CD4-positive, alpha-beta memory T cell (primary cell): ENCODE data around the gene CA14. TPM values are rescaled to one million over a fixed set of nuclear protein-coding genes. Genes with fewer than 3 reads are reported as not detected.
A peak's percentile ranks its signal among the peaks of the same experiment; 100 is the strongest.
"Not testable (repeated sequence)": the region's sequence is repeated elsewhere in the genome, so short reads cannot be mapped to it uniquely, and the experiment has no call there.

Experiments
- CTCF ChIA-PET: fragments of 350-600 bp; sonication (Branson Sonifier 250); formaldehyde crosslinking; loops from one replicate; lab custom pipeline; 2021; ENCODE audit warnings: inconsistent platforms; ENCODE audit not compliant: partially characterized antibody; lab: Charles Lee
- POLR2A ChIA-PET: fragments of 350-600 bp; sonication (Branson Sonifier 250); formaldehyde crosslinking; loops from one replicate; lab custom pipeline; 2021; ENCODE audit not compliant: partially characterized antibody; lab: Charles Lee
- DNase-seq, 5 donors: peaks; one replicate each; pipeline versions ENCODE4 v3.0.0 to v3.0.0-alpha.2; 2020 to 2022; ENCODE audit warnings: mixed read lengths in 1 of 5
- H3K27ac ChIP-seq: one replicate; pipeline ENCODE4 v1.7.0; 2013; ENCODE audit warnings: low read depth, low read length
- H3K27me3 ChIP-seq: 2 replicates; pipeline ENCODE4 v1.7.0; 2013; ENCODE audit warnings: mild to moderate bottlenecking, low read length, moderate library complexity; ENCODE audit not compliant: insufficient read depth
- H3K36me3 ChIP-seq: 2 replicates; pipeline ENCODE4 v1.7.0; 2013; ENCODE audit warnings: mild to moderate bottlenecking, low read length, moderate library complexity; ENCODE audit not compliant: insufficient read depth
- H3K4me1 ChIP-seq: 2 replicates; pipeline ENCODE4 v1.7.0; 2013; ENCODE audit warnings: mild to moderate bottlenecking, low read length, moderate library complexity; ENCODE audit not compliant: insufficient read depth
- H3K4me3 ChIP-seq, 2 donors: one replicate each; pipeline ENCODE4 v1.7.0; 2013; ENCODE audit warnings: low read length in 2 of 2, mild to moderate bottlenecking in 1 of 2
- H3K9me3 ChIP-seq, 2 donors: one replicate each; pipeline ENCODE4 v1.7.0; 2013; ENCODE audit warnings: low read length in 2 of 2, control low read depth in 1 of 2; ENCODE audit not compliant: control insufficient read depth in 1 of 2
- H3K27ac Mint-ChIP-seq, 7 donors: one replicate each; pipeline ENCODE4 v1.8.0; 2020 to 2021; ENCODE audit warnings: mixed read lengths in 7 of 7, mild to moderate bottlenecking in 6 of 7, inconsistent platforms in 3 of 7, moderate library complexity in 3 of 7
- H3K27me3 Mint-ChIP-seq, 2 donors: one replicate each; pipeline ENCODE4 v1.8.0; 2020 to 2021; ENCODE audit warnings: mixed read lengths in 2 of 2
- H3K36me3 Mint-ChIP-seq, 2 donors: one replicate each; pipeline ENCODE4 v1.8.0; 2020 to 2021; ENCODE audit warnings: mixed read lengths in 2 of 2, inconsistent platforms in 1 of 2, mild to moderate bottlenecking in 1 of 2
- H3K4me1 Mint-ChIP-seq, 4 donors: one replicate each; pipeline ENCODE4 v1.8.0; 2020 to 2021; ENCODE audit warnings: mixed read lengths in 4 of 4, mild to moderate bottlenecking in 1 of 4
- H3K4me3 Mint-ChIP-seq, 8 donors: one replicate each; pipeline ENCODE4 v1.8.0; 2020 to 2021; ENCODE audit warnings: mixed read lengths in 8 of 8, mild to moderate bottlenecking in 7 of 8, moderate library complexity in 6 of 8, inconsistent platforms in 3 of 8
- H3K9me3 Mint-ChIP-seq, 8 donors: one replicate each; pipeline ENCODE4 v1.8.0; 2020 to 2021; ENCODE audit warnings: mixed read lengths in 8 of 8, mild to moderate bottlenecking in 5 of 8, inconsistent platforms in 3 of 8, moderate library complexity in 1 of 8
- intact Hi-C: fragments of 100-400 bp; cut with micrococcal nuclease; formaldehyde crosslinking; loops from one replicate; pipeline ENCODE4 v1.15.1; 2023
- polyA plus RNA-seq, 2 donors: library from polyadenylated mRNA; unstranded; fragments of 300-500 nt; fragmentation: Illumina TruSeq; gene quantifications; one replicate each; pipeline ENCODE4 v1.2.3, GENCODE V29; 2021
- total RNA-seq, 2 experiments: library from RNA; stranded (reverse); gene quantifications; one replicate each; pipeline ENCODE4 v1.2.3, GENCODE V29; 2021

CA14 gene
- total and polyA plus RNA-seq, 4 experiments from 2014 or later: 0.40 TPM; not detected in 3

GRCh38 chr1:150235852-150236613, 21.5 kb upstream of the CA14 start, which contains the start of gene ANP32E:
Gene ANP32E (minus strand): TSS chr1:150236112. CDS start chr1:150235786, 326 bp downstream.
- no peaks in the 10 kb centered on the region for H3K9me3 Mint-ChIP-seq
- Histone ChIP-seq H3K27me3 (no peaks in the 10 kb centered on the region), H3K4me1 (peaks cover 22% of the 10 kb centered on the region), H3K9me3 (no peaks in the 10 kb centered on the region), H3K36me3 (no peaks in the 10 kb centered on the region), H3K4me3 (peak within 1 kb of the TSS; percentile 76 to 100), H3K27ac (peak within 1 kb of the TSS; percentile 99)
- H3K27me3 Mint-ChIP-seq: no peaks in the 10 kb centered on the region
- intact Hi-C loops: loop anchor here (1.0 to 2.0 kb wide), 6 partner anchors 19 to 393 kb away; partner anchors contain the start of genes CIART, ENSA and RPRD2
- peak; percentile 96 to 99 (median 98) for DNase-seq
- CTCF ChIA-PET: interaction anchor here (0.7 to 1.0 kb wide), 3 partner anchors 21 to 46 kb away, joined by 3 to 4 read pairs (median 3); no protein-coding TSS in a partner anchor
- peak within 1 kb of the TSS in 6 of 8 donors; percentile 26 to 96 (median 94) for H3K4me3 Mint-ChIP-seq
- POLR2A ChIA-PET: interaction anchor here (0.7 to 3.9 kb wide), 19 partner anchors 12 to 393 kb away, joined by 3 to 55 read pairs (median 6); partner anchors contain the start of genes APH1A, CIART, ENSA and MCL1
- H3K4me1 Mint-ChIP-seq: peaks cover 12 to 19% (median 16%) of the 10 kb centered on the region in 4 donors
- H3K27ac Mint-ChIP-seq: peak within 1 kb of the TSS in 6 of 7 donors; percentile 96 to 100 (median 99)
- H3K36me3 Mint-ChIP-seq: peaks cover under 1 to 10% of the 10 kb centered on the region in 2 donors

- Histone ChIP-seq H3K27me3 (no peaks in the 10 kb centered on the region), H3K9me3 (no peaks in the 10 kb centered on the region), H3K36me3 (no peaks in the 10 kb centered on the region), H3K4me1 (peaks cover 22% of the 10 kb centered on the region), H3K4me3 (peak overlapping the region; percentile 52 to 76), H3K27ac (peak overlapping the region; percentile 99)
- H3K36me3 Mint-ChIP-seq: peaks cover 0 to 10% of the 10 kb centered on the region in 2 donors
- intact Hi-C loops: loop anchor here (1.0 to 2.0 kb wide), 6 partner anchors 19 to 393 kb away; partner anchors contain the start of genes CIART, ENSA and RPRD2
- H3K27me3 Mint-ChIP-seq: no peaks in the 10 kb centered on the region
- H3K9me3 Mint-ChIP-seq: no peaks in the 10 kb centered on the region
- H3K27ac Mint-ChIP-seq: peak overlapping the region in 1 of 7 donors; percentile 26
- no peak for DNase-seq
- peaks cover 12 to 19% (median 16%) of the 10 kb centered on the region in 4 donors for H3K4me1 Mint-ChIP-seq
- CTCF ChIA-PET: interaction anchor here (1.0 kb wide), 1 partner anchor 45 kb away, joined by 3 read pairs; no protein-coding TSS in a partner anchor
- H3K4me3 Mint-ChIP-seq: no peak overlapping the region
- POLR2A ChIA-PET: interaction anchor here (0.7 to 3.9 kb wide), 8 partner anchors 13 to 343 kb away, joined by 3 to 27 read pairs (median 6); partner anchors contain the start of genes APH1A, MCL1, PLEKHO1 and RPRD2
These were observed 20.9 kb upstream of the CA14 start for GRCh38 chr1:150236614-150237100.

- not testable (repeated sequence) for H3K9me3 ChIP-seq, H3K27me3 Mint-ChIP-seq, H3K9me3 Mint-ChIP-seq, H3K36me3 Mint-ChIP-seq, H3K4me3 ChIP-seq, H3K27ac ChIP-seq, H3K36me3 ChIP-seq, H3K27me3 ChIP-seq, DNase-seq
- intact Hi-C loops: loop anchor here (2.0 kb wide), 1 partner anchor 128 kb away; the partner anchor contains the start of gene RPRD2
- peaks cover 12 to 19% (median 16%) of the 10 kb centered on the region in 4 donors for H3K4me1 Mint-ChIP-seq
- H3K4me3 Mint-ChIP-seq: peak overlapping the region in 2 of 8 donors; percentile 26 to 49
- POLR2A ChIA-PET: interaction anchor here (0.7 to 3.9 kb wide), 3 partner anchors 14 to 309 kb away, joined by 3 to 27 read pairs (median 3); partner anchors contain the start of gene APH1A
- H3K27ac Mint-ChIP-seq: peak overlapping the region in 1 of 7 donors; percentile 26
- CTCF ChIA-PET: interaction anchor here (1.0 kb wide), 1 partner anchor 44 kb away, joined by 3 read pairs; no protein-coding TSS in a partner anchor
- peaks cover 22% of the 10 kb centered on the region for H3K4me1 ChIP-seq
These were observed 20.4 kb upstream of the CA14 start for GRCh38 chr1:150237176-150237575.

- no peaks in the 10 kb centered on the region for H3K27me3 ChIP-seq
- H3K27ac Mint-ChIP-seq: no peak overlapping the region
- POLR2A ChIA-PET: no interaction called here
These were observed 19.8 kb upstream of the CA14 start for GRCh38 chr1:150237746-150238145.

GRCh38 chr1:150243003-150243402, 14.6 kb upstream of the CA14 start:
- Mint-ChIP-seq H3K4me3 (no peak overlapping the region), H3K4me1 (no peaks in the 10 kb centered on the region), H3K36me3 (no peaks in the 10 kb centered on the region), H3K27me3 (no peaks in the 10 kb centered on the region), H3K9me3 (no peaks in the 10 kb centered on the region), H3K27ac (no peak overlapping the region)
- DNase-seq: no peak
- no peak overlapping the region for H3K27ac ChIP-seq
- intact Hi-C loops: no loop called here
- no peaks in the 10 kb centered on the region for H3K27me3 ChIP-seq
- POLR2A ChIA-PET: no interaction called here
- H3K4me3 ChIP-seq: no peak overlapping the region
- H3K36me3 ChIP-seq: no peaks in the 10 kb centered on the region
- no peaks in the 10 kb centered on the region for H3K9me3 ChIP-seq
- CTCF ChIA-PET: no interaction called here
- H3K4me1 ChIP-seq: no peaks in the 10 kb centered on the region

More at GRCh38 chr1:150237746-150238145, 19.8 kb upstream of the CA14 start:
- peaks cover 19% of the 10 kb centered on the region for H3K4me1 ChIP-seq
- Mint-ChIP-seq H3K4me3 (peak overlapping the region in 2 of 8 donors; percentile 41 to 49), H3K9me3 (no peaks in the 10 kb centered on the region), H3K36me3 (peaks cover 0 to 10% of the 10 kb centered on the region in 2 donors), H3K27me3 (no peaks in the 10 kb centered on the region), H3K4me1 (peaks cover 12 to 19% (median 15%) of the 10 kb centered on the region in 4 donors)
- H3K9me3 ChIP-seq: no peaks in the 10 kb centered on the region
- no peak for DNase-seq
- intact Hi-C loops: loop anchor here (2.0 kb wide), 1 partner anchor 127 kb away; the partner anchor contains the start of gene RPRD2
- H3K27ac ChIP-seq: no peak overlapping the region
- no peaks in the 10 kb centered on the region for H3K36me3 ChIP-seq
- CTCF ChIA-PET: no interaction called here
- no peak overlapping the region for H3K4me3 ChIP-seq

- Histone ChIP-seq H3K27ac (no peak overlapping the region), H3K9me3 (no peaks in the 10 kb centered on the region), H3K4me3 (no peak overlapping the region), H3K27me3 (no peaks in the 10 kb centered on the region), H3K4me1 (no peaks in the 10 kb centered on the region), H3K36me3 (no peaks in the 10 kb centered on the region)
- DNase-seq: no peak
- no peaks in the 10 kb centered on the region for H3K4me1 Mint-ChIP-seq
- CTCF ChIA-PET: interaction anchor here (0.6 to 1.1 kb wide), 2 partner anchors 32 to 91 kb away, joined by 3 read pairs; no protein-coding TSS in a partner anchor
- intact Hi-C loops: no loop called here
- no peaks in the 10 kb centered on the region for H3K9me3 Mint-ChIP-seq
- no peak overlapping the region for H3K4me3 Mint-ChIP-seq
- POLR2A ChIA-PET: interaction anchor here (0.5 kb wide), 1 partner anchor 906 kb away, joined by 3 read pairs; no protein-coding TSS in a partner anchor
- H3K36me3 Mint-ChIP-seq: no peaks in the 10 kb centered on the region
- H3K27me3 Mint-ChIP-seq: peaks cover 2 to 3% of the 10 kb centered on the region in 2 donors
- no peak overlapping the region for H3K27ac Mint-ChIP-seq
These were observed 7.6 kb upstream of the CA14 start for GRCh38 chr1:150249936-150250335.
